Epithelial cell of esophagus (primary cell): Measurements from ENCODE around the gene ABCD1.

Experiments used
- DNase-seq: peaks from one replicate; pipeline ENCODE4 v3.0.0; 2010; ENCODE audit warnings: low read depth
- H3K4me3 ChIP-seq: 2 replicates; pipeline ENCODE4 v1.5.1; 2011; ENCODE audit warnings: mild to moderate bottlenecking, low read length, control low read depth
- TF ChIP-seq, protein P1 (sequence below): IDR thresholded peaks from 2 replicates; pipeline ENCODE4 v1.5.1; 2011; ENCODE audit warnings: low read depth, mild to moderate bottlenecking, low read length, control low read depth, inconsistent platforms; ENCODE audit not compliant: insufficient read depth; ENCODE audit errors: missing control alignments

ABCD1 gene

DNA sequence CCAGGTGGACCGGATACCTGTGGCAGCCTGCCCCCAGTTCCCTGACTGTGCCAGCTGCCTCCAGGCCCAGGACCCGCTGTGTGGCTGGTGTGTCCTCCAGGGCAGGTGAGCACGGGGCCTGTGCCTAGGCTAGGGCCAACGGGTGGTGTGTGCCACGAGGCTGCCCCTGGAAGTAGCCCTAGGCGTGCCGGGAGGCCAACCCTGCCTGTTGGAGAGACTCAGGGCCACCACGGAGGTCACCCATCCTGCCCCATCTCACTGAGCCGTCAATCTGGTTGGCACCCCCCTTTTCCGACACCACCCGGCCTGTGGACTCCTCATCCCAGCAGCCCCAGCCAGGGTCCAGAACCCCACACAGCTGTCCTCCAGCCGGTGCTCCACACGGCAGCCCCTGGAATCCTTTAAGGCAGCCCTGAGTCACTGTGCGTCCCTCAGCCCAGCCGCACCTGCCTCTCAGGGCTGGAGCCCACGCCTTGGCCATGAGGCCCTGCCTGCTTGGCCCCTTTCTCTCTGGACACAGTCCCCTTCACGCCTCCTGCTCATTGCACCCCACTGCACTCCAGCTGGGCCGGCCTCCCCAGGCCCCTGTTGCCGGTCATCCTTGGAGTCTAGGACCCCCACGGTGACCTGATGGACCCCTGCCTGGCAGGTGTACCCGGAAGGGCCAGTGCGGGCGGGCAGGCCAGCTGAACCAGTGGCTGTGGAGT, 44.7 kb downstream of the ABCD1 start:
- DNase-seq = no peak
- H3K4me3 ChIP-seq = no peak overlapping the region
- TF ChIP-seq, protein P1, sequence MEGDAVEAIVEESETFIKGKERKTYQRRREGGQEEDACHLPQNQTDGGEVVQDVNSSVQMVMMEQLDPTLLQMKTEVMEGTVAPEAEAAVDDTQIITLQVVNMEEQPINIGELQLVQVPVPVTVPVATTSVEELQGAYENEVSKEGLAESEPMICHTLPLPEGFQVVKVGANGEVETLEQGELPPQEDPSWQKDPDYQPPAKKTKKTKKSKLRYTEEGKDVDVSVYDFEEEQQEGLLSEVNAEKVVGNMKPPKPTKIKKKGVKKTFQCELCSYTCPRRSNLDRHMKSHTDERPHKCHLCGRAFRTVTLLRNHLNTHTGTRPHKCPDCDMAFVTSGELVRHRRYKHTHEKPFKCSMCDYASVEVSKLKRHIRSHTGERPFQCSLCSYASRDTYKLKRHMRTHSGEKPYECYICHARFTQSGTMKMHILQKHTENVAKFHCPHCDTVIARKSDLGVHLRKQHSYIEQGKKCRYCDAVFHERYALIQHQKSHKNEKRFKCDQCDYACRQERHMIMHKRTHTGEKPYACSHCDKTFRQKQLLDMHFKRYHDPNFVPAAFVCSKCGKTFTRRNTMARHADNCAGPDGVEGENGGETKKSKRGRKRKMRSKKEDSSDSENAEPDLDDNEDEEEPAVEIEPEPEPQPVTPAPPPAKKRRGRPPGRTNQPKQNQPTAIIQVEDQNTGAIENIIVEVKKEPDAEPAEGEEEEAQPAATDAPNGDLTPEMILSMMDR = no peak

DNA sequence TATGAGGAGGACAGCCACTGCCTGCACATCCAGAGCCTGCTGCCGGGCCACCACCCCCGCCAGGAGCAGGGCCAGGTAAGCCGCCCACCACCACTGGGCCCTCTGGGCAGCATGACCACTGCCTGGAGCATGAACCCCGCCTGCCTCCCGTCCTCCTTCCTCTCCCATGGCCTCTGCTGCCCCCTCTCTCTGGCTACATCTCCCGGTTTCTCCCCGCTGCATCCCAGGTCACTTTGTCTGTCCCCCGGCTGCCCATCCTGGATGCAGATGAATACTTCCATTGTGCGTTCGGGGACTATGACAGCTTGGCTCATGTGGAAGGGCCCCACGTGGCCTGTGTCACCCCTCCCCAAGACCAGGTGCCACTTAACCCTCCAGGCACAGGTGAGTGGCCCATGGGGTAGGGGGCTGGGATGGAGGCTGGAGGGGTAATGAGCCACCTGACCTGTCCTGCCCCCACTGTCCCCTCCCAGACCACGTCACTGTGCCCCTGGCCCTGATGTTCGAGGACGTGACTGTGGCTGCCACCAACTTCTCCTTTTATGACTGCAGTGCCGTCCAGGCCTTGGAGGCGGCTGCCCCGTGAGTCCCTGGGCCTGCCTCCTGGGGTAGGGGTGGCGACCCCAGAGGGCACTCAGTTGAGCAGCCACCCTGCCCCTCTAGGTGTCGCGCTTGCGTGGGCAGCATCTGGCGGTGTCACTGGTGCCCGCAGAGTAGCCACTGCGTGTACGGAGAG, 45.4 kb downstream of the ABCD1 start:
- TF ChIP-seq, protein P1 = no peak

DNA sequence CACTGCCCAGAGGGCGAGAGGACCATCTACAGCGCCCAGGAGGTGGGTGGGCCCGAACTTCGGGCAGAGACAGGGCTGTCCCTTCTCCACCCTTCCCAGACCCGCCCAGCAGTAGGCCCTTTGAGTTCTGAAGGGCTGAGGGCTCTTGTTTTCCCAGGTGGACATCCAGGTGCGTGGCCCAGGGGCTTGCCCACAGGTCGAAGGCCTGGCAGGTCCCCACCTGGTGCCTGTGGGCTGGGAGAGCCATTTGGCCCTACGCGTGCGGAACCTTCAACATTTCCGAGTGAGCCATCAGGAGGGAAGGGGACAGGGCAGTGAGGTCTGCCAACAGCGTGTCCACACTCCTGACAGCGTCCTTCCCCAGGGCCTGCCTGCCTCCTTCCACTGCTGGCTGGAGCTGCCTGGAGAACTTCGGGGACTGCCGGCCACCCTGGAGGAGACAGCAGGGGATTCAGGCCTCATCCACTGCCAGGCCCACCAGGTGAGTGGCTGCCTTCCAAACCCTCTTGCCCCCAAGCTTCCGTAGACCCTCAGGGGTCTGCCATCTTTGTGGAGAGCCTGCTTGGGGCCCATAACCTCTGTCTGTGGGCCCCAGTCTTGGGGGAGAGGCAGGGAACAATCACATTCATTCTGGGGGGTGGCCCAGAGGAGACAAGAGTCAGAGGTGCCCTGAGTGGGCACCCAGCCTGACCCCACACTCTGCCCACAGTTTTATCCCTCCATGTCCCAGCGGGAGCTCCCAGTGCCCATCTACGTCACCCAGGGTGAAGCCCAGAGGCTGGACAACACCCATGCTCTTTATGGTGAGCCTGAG, 46.2 kb downstream of the ABCD1 start:
- TF ChIP-seq, protein P1 = no peak
- DNase-seq = no peak
- H3K4me3 ChIP-seq = no peak overlapping the region

More for the DNA sequence above, 45.4 kb downstream of the ABCD1 start:
- DNase-seq = no peak
- no peak overlapping the region for H3K4me3 ChIP-seq

DNA sequence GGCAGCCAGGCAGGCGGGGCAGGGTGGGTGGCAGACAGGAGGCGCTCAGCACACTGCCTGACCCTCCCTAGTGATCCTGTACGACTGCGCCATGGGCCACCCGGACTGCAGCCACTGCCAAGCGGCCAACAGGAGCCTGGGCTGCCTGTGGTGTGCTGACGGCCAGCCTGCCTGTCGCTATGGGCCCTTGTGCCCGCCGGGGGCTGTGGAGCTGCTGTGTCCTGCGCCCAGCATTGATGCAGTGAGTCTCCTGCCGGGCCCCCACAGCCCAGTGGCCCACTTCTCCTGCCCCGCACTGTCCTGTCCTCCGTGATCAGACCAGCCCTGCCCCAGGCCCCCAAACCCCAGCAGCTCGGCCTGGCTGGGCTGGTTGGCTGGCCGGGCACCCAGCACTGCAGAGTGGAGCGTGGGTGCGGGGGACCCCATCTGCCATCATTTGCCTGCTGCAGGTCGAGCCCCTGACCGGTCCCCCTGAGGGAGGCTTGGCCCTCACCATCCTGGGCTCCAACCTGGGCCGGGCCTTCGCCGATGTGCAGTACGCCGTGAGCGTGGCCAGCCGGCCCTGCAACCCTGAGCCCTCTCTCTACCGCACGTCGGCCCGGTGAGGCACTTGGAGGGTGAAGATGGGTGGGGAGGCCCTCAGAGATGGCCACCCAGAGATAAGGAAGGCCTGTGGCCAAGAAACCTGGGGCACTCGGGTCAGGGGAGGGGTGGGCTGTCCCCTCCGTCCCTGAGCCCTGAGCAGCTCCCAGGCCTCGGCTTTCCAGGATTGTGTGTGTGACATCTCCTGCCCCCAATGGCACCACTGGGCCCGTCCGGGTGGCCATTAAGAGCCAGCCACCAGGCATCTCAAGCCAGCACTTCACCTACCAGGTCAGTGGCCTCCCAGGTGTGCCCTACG, 47.0 kb downstream of the ABCD1 start:
- DNase-seq = no peak
- TF ChIP-seq, protein P1 = no peak
- no peak overlapping the region for H3K4me3 ChIP-seq

DNA sequence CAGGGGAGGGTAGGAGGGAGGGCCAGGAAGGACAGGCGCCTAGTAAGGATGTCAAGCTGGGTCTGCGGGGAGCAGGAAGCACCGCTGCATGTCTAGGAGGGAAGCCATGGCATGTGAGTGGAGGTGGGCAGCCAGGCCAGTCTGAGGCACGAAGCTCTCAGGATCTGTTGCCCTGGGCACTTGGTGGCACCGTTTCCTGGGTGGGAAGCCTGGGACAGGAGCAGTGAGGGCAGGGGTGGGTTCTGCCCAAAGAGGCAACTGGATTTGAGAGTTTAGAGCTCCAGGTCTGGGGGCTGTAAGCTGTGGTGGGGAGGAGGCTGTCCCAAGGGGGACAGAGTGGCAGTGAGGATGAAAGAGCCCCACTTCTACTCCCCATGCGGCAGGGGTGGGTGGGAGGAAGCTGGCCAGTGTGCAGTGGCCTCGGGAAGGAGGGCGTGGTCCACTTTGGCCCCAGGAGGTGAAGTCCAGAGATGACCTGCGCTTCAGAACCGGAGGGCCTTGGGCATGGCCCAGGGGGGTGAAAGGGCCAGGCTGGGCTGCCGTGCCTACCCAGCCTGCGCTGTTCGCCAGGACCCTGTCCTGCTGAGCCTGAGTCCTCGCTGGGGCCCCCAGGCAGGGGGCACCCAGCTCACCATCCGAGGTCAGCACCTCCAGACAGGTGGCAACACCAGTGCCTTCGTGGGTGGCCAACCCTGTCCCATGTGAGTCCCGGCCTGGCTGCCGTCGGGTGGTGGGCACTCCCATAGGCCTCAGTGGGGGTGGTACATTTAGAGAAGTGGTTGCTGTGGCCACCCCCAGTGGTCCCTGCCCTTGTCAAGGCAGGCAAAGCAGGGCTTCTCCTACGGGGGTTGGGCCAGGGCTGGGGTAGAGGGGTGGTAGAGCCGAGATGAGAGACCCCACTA, 47.9 kb downstream of the ABCD1 start:
- no peak for DNase-seq
- H3K4me3 ChIP-seq = no peak overlapping the region
- TF ChIP-seq, protein P1 = no peak
